Ovary (tissue), 9 donors: Measurements from ENCODE around the gene ACO2. TPM values are rescaled to one million over a fixed set of nuclear protein-coding genes. Genes with fewer than 3 reads are reported as not detected.

ENCODE experiments used
- DNase-seq, 5 donors: peaks; one replicate each; pipeline ENCODE4 v3.0.0-alpha.2; 2019 to 2020
- H3K27ac ChIP-seq, 2 donors: fragments of 200-600 bp; one replicate each; pipeline versions ENCODE4 v1.5.1 to v1.8.0; 2019 to 2022
- H3K27me3 ChIP-seq: fragments of 200-600 bp; one replicate; pipeline ENCODE4 v1.8.0; 2022
- H3K36me3 ChIP-seq: fragments of 200-600 bp; sonication (generic); one replicate; pipeline ENCODE4 v1.5.1; 2019
- H3K4me1 ChIP-seq: one replicate; pipeline ENCODE4 v1.8.1; 2013; ENCODE audit warnings: mild to moderate bottlenecking, moderate library complexity; ENCODE audit not compliant: insufficient read depth
- H3K4me3 ChIP-seq: fragments of 200-600 bp; sonication (generic); one replicate; pipeline ENCODE4 v1.5.1; 2017
- H3K9me3 ChIP-seq, 2 donors: fragments of 200-600 bp in 1 of 2; sonication (generic) in 1 of 2; one replicate each; pipeline versions ENCODE4 v1.5.1 to v1.8.1; 2013 to 2019; ENCODE audit warnings: mild to moderate bottlenecking in 1 of 2, moderate library complexity in 1 of 2
- CTCF ChIP-seq, 3 donors: fragments of 450-650 bp in 2 of 3; fragments of 200-600 bp in 1 of 3; IDR thresholded peaks; one replicate each; pipeline versions ENCODE4 v1.5.1 to v1.8.0; 2016 to 2022; ENCODE audit warnings: antibody characterized with exemption in 3 of 3, mild to moderate bottlenecking in 1 of 3
- EP300 ChIP-seq: sonication (generic); formaldehyde crosslinking; IDR thresholded peaks from one replicate; pipeline ENCODE4 v1.6.1; 2017; ENCODE audit warnings: antibody characterized with exemption
- POLR2A ChIP-seq: fragments of 450-650 bp; IDR thresholded peaks from one replicate; pipeline ENCODE4 v1.6.1; 2017; ENCODE audit warnings: antibody characterized with exemption, mild to moderate bottlenecking, moderate library complexity
- WGBS, 3 donors: extraction: QIAGEN DNeasy Blood & Tissue Kit in 1 of 3; methylation state at CpG; one replicate each; pipeline versions ENCODE4 v1.1.5 to v1.1.7; 2013 to 2017; 5-methylcytosine and 5-hydroxymethylcytosine counted together
- intact Hi-C, 4 donors: fragments of 100-400 bp; cut with DNase I; formaldehyde crosslinking; loops; one replicate each; pipeline versions ENCODE4 v1.11.0 to v1.15.1; 2022 to 2023
- polyA plus RNA-seq, 2 donors: library from polyadenylated mRNA; stranded (reverse); fragments of 200-250 nt in 1 of 2; fragments of 350-450 nt in 1 of 2; fragmentation: Illumina TruSeq in 1 of 2; extraction: RNeasy Lipid Tissue Mini Kit (QIAGEN cat#74804) in 1 of 2; gene quantifications; one replicate each; pipeline ENCODE4 v1.2.3, GENCODE V29; 2013 to 2014
- total RNA-seq, 7 donors: library from RNA; depleted of rRNA in 2 of 7; stranded (reverse); fragments of >200 nt in 2 of 7; fragmentation: NEBNext Ultra II Directional in 3 of 7; extraction: Animal tissue kit (Norgen Biotek cat#: 25700) in 3 of 7; gene quantifications; one replicate each; pipeline versions ENCODE4 v1.1.0 to v1.2.4, GENCODE V29; 2016 to 2023
- donor health status: DM: no; HTN: no; CAD: no; lungs with moderate emphysema.
- donor health status: DM: no; HTN: no; CAD: no.
- donor health status: Bipolar disorder and iron deficiency.
- donor health status: DM: yes; HTN: yes; CAD: no.
- donor health status: DM: no; HTN: no; CAD: no.
- donor health status: DM: yes; HTN: yes; CAD: no.

Gene ACO2
- total and polyA plus RNA-seq, 9 donors: 20.6 to 99.1 (median 50.7) TPM

GRCh38 chr22:41528938-41529561 is 60.1 kb downstream of the ACO2 start:
- no peaks in the 10 kb centered on the region for H3K9me3 ChIP-seq
- WGBS, 3 donors: 71 to 74% (median 73%) methylated on average over 13 of the region's 13 CpGs
- TF ChIP-seq POLR2A: no peak
- peaks cover 14% of the 10 kb centered on the region for H3K4me1 ChIP-seq
- no peaks in the 10 kb centered on the region for H3K36me3 ChIP-seq
- no peak for DNase-seq
- intact Hi-C loops: no loop called here
- no peaks in the 10 kb centered on the region for H3K27me3 ChIP-seq
- H3K4me3 ChIP-seq: no peak overlapping the region
- H3K27ac ChIP-seq: no peak overlapping the region

GRCh38 chr22:41530890-41531714 is 62.2 kb downstream of the ACO2 start:
- Histone ChIP-seq H3K27ac (peak overlapping the region in 1 of 2 donors; percentile 31), H3K27me3 (no peaks in the 10 kb centered on the region), H3K4me1 (peaks cover 2% of the 10 kb centered on the region), H3K36me3 (no peaks in the 10 kb centered on the region), H3K9me3 (no peaks in the 10 kb centered on the region), H3K4me3 (no peak overlapping the region)
- 62 to 74% (median 68%) methylated on average over 16 to 18 of the region's 18 CpGs for WGBS, 3 donors
- intact Hi-C loops: no loop called here
- DNase-seq: no peak
- TF ChIP-seq CTCF (IDR thresholded peaks at IDR 0.05) (no peak), EP300 (no peak), POLR2A (no peak)

- no peak for TF ChIP-seq EP300
- TF ChIP-seq POLR2A: no peak
- no peak for TF ChIP-seq CTCF (IDR thresholded peaks at IDR 0.05)
- peaks cover 2% of the 10 kb centered on the region for H3K4me1 ChIP-seq
- H3K9me3 ChIP-seq: no peaks in the 10 kb centered on the region
- no peaks in the 10 kb centered on the region for H3K36me3 ChIP-seq
- H3K27ac ChIP-seq: peak overlapping the region; percentile 20 to 31
- DNase-seq: no peak
- no peaks in the 10 kb centered on the region for H3K27me3 ChIP-seq
- WGBS, 3 donors: 86 to 90% (median 86%) methylated on average over 17 of the region's 17 CpGs
- no peak overlapping the region for H3K4me3 ChIP-seq
- intact Hi-C loops: no loop called here
Observed at GRCh38 chr22:41531715-41532477, 63.0 kb downstream of the ACO2 start.

GRCh38 chr22:41532908-41533825 is 64.2 kb downstream of the ACO2 start:
- Histone ChIP-seq H3K4me1 (peaks cover 2% of the 10 kb centered on the region), H3K27me3 (no peaks in the 10 kb centered on the region), H3K27ac (peak overlapping the region; percentile 12 to 19), H3K36me3 (no peaks in the 10 kb centered on the region), H3K4me3 (no peak overlapping the region), H3K9me3 (no peaks in the 10 kb centered on the region)
- TF ChIP-seq EP300 (no peak), CTCF (IDR thresholded peaks at IDR 0.05) (peak; percentile 35 to 73 (median 66))
- WGBS, 3 donors: 53 to 56% (median 56%) methylated on average over 18 to 19 of the region's 19 CpGs
- intact Hi-C loops: no loop called here
- DNase-seq: peak; percentile 67 to 85 (median 83)
